Measurements from ENCODE around the gene C20orf96.
A peak's percentile ranks its signal among the peaks of the same experiment; 100 is the strongest.
"Not testable (repeated sequence)": the region's sequence is repeated elsewhere in the genome, so short reads cannot be mapped to it uniquely, and the experiment has no call there.

Gene C20orf96

GRCh38 chr20:290084-290831 lies at the start of gene C20orf96:
Gene C20orf96 (minus strand): TSS chr20:290750. CDS start chr20:290610, 140 bp downstream.
- DNase-seq: peak; percentile 92

GRCh38 chr20:336040-336439 lies 45.5 kb upstream of the C20orf96 start:
- not testable (repeated sequence) for DNase-seq

- no peak for DNase-seq
Observed at GRCh38 chr20:334578-334977, 44.0 kb upstream of the C20orf96 start.

- DNase-seq: peak; percentile 85
Observed at GRCh38 chr20:330233-331149, 39.9 kb upstream of the C20orf96 start.

- DNase-seq: peak; percentile 26
Observed at GRCh38 chr20:329851-330232, 39.3 kb upstream of the C20orf96 start.

GRCh38 chr20:328975-329695 lies 38.6 kb upstream of the C20orf96 start:
- DNase-seq: peak; percentile 27

- DNase-seq: peak; percentile 32
Observed at GRCh38 chr20:328027-328974, 37.8 kb upstream of the C20orf96 start.

GRCh38 chr20:327186-328026 lies 36.9 kb upstream of the C20orf96 start:
- peak; percentile 94 for DNase-seq

- no peak for DNase-seq
Observed at GRCh38 chr20:326645-327185, 36.2 kb upstream of the C20orf96 start.

GRCh38 chr20:325889-326644 lies 35.5 kb upstream of the C20orf96 start:
- peak; percentile 84 for DNase-seq

- peak; percentile 97 for DNase-seq
Observed at GRCh38 chr20:325045-325888, 34.7 kb upstream of the C20orf96 start, which contains the start of gene SOX12. Gene SOX12 (plus strand): TSS chr20:325552. CDS start chr20:325925, 373 bp downstream.

GRCh38 chr20:324177-325044 lies 33.9 kb upstream of the C20orf96 start:
- DNase-seq: peak; percentile 98

GRCh38 chr20:316316-317068 lies 25.9 kb upstream of the C20orf96 start:
- no peak for DNase-seq

- no peak for DNase-seq
Observed at GRCh38 chr20:313948-314347, 23.4 kb upstream of the C20orf96 start.

GRCh38 chr20:313402-313801 lies 22.9 kb upstream of the C20orf96 start:
- DNase-seq: no peak

GRCh38 chr20:312866-313265 lies 22.3 kb upstream of the C20orf96 start:
- DNase-seq: no peak

GRCh38 chr20:312067-312466 lies 21.5 kb upstream of the C20orf96 start:
- DNase-seq: no peak

Data from retina (tissue), 1 donor.